ENCODE measurements around the gene CD9.

CD9 gene

DNA sequence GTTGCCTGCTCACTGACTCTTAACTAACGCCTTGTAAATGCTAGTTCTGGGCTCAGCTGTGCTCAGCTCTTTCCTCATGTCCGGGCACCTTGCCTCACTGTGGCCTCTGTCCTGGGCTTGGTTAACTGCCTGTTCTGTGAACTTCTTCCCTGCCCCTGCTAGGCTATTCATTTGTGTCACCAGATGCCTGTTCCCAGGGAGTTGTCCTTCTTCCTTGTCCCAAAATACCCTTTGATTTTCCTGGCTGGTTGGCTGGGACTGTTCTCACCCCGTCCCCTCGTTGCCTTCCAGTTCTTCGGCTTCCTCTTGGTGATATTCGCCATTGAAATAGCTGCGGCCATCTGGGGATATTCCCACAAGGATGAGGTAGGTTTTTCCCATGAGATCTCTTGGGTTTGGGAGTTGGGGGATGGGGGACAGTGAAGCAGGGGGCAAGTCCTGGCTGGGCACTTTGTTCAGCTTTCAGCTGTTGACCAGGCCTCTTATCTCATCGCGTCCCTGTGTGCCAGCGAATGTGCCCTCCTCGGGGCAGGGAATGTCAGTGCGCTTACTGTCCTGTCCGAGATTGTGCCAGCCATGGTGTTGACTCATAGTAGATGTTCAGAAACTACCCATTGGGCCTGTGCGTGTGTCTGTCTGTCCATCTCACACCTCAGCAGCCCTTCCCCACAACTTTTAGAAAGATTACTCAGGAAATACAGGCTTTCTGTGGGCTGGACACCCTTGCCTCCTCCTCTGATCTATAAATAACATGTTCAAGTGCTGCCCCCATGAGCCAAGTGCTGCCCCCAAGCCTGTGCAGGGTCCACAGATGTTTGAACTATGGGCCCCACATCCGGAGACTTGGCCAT lies 33.1 kb downstream of the CD9 start:
- H3K36me3 Mint-ChIP-seq = peaks cover 37% of the 10 kb centered on the region
- no peak overlapping the region for H3K4me3 Mint-ChIP-seq
- H3K27me3 Mint-ChIP-seq = peaks cover 9% of the 10 kb centered on the region
- ATAC-seq = no peak
- no peaks in the 10 kb centered on the region for H3K9me3 Mint-ChIP-seq
- peaks cover 13% of the 10 kb centered on the region for H3K4me1 Mint-ChIP-seq
- H3K27ac Mint-ChIP-seq = no peak overlapping the region

DNA sequence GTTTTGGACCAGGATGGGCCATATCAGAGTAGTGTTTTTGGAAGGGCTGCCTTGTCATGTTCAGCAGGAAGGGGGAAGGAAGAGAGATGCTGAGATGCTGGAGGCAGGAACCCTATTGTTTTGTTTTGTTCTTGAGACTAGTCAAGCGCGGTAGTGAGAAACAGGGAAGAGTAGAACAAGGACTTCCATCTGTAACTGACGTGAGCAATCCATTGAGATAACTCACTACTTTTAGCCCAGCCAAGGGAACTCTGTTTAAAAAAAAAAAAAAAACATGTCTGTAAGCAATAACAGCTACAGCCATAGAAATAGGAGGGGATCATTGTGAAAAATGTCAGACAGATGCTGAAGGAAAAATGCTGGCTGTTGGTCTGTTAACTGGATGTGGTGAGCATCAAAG lies 34.0 kb downstream of the CD9 start:
- peaks cover 9% of the 10 kb centered on the region for H3K27me3 Mint-ChIP-seq

DNA sequence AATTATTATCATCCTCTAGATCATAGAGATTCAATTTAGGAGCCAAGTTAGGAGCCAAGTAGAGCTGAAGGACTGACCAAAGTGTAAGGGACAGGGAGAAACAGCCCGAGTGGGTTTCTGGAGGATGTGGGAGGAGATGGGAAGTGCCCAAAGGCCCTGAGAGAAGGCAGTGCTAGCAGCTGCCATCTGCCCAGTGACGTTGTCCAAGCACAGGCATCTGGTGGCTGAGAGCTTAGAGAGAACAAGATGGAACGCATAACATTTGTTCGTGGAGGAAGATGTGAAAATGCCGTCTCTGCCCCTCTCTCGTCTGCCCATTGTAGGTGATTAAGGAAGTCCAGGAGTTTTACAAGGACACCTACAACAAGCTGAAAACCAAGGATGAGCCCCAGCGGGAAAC lies 34.7 kb downstream of the CD9 start:
- no peak for ATAC-seq
- no peaks in the 10 kb centered on the region for H3K9me3 Mint-ChIP-seq
- H3K4me1 Mint-ChIP-seq = peaks cover 13% of the 10 kb centered on the region
- H3K4me3 Mint-ChIP-seq = no peak overlapping the region
- H3K27ac Mint-ChIP-seq = no peak overlapping the region
- peaks cover 37% of the 10 kb centered on the region for H3K36me3 Mint-ChIP-seq
- H3K27me3 Mint-ChIP-seq = peaks cover 9% of the 10 kb centered on the region

More for the DNA sequence above, 34.0 kb downstream of the CD9 start:
- no peak overlapping the region for H3K27ac Mint-ChIP-seq
- H3K4me3 Mint-ChIP-seq = no peak overlapping the region
- no peak for ATAC-seq
- H3K4me1 Mint-ChIP-seq = peaks cover 13% of the 10 kb centered on the region
- peaks cover 37% of the 10 kb centered on the region for H3K36me3 Mint-ChIP-seq
- H3K9me3 Mint-ChIP-seq = no peaks in the 10 kb centered on the region

DNA sequence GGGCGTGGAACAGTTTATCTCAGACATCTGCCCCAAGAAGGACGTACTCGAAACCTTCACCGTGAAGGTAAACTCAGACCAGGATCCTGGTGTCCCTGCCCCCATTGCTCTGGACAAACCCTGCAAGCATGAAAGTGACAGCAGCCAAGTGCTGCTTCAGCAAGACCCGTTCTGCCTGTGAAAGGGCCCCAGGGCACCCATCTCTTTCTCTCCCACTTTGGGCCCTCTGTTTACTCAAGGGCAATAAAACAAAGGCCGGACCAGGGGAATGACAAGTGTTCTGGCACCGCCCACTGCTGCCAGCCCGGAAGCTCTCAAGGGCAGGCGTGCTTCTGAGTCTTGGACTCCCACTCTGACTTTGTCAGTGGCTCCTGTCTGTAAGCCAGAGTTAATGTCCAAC lies 35.3 kb downstream of the CD9 start:
- peaks cover 9% of the 10 kb centered on the region for H3K4me1 Mint-ChIP-seq
- ATAC-seq = no peak
- H3K36me3 Mint-ChIP-seq = peaks cover 35% of the 10 kb centered on the region
- H3K27me3 Mint-ChIP-seq = peaks cover 9% of the 10 kb centered on the region
- no peaks in the 10 kb centered on the region for H3K9me3 Mint-ChIP-seq
- no peak overlapping the region for H3K4me3 Mint-ChIP-seq
- no peak overlapping the region for H3K27ac Mint-ChIP-seq

DNA sequence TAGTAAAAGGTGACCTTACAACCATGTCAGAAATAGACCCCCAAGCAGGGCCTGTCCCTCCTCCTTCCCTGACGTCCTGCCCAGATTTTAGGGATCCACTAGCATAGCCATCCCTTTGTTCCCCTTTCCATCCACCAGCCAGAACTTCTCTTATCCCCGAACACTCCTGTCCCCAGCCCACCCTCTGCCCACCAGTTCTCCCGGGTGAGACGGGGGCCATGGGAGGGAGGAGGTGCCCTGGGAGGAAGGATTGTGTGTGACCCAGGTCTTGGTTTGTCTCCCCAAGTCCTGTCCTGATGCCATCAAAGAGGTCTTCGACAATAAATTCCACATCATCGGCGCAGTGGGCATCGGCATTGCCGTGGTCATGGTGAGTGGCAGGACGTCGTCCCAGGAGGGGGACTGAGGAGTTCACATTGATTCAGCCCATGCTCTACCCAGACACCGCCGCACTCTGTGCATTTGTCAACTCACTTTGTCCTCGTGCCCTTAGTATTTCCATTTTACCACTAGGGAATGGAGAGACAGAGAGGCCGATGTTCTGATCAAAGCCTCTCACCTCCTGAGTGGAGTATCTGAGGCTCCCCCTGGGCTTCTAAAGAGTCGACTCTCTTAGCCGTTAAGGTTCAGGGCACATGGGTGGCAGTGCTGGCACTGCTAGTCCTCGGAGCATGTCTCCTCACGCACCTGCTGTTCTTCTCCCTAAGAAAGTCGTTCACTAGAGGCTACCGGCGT lies 35.9 kb downstream of the CD9 start:
- Mint-ChIP-seq H3K4me3 (no peak overlapping the region), H3K27me3 (peaks cover 9% of the 10 kb centered on the region), H3K36me3 (peaks cover 31% of the 10 kb centered on the region), H3K27ac (no peak overlapping the region), H3K9me3 (no peaks in the 10 kb centered on the region), H3K4me1 (peaks cover 3% of the 10 kb centered on the region)
- ATAC-seq = no peak

DNA sequence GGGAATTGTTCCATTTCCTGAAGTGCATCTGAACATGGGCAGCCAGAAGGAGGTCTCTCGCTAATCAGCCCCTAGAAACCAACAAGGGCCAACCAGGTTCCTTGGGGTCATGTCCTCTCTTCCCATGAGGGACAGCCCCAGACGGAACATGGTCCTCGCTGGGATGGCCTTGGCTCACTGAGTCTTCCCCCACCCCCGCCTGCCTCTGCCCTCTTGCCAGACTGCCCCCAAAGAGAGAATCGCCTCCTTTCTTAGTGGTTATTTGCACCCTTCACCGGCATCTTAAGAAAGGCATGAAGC lies 36.4 kb downstream of the CD9 start:
- H3K4me3 Mint-ChIP-seq = no peak overlapping the region
- H3K9me3 Mint-ChIP-seq = no peaks in the 10 kb centered on the region
- ATAC-seq = no peak
- peaks cover 9% of the 10 kb centered on the region for H3K27me3 Mint-ChIP-seq
- H3K4me1 Mint-ChIP-seq = no peaks in the 10 kb centered on the region
- peaks cover 31% of the 10 kb centered on the region for H3K36me3 Mint-ChIP-seq
- no peak overlapping the region for H3K27ac Mint-ChIP-seq

DNA sequence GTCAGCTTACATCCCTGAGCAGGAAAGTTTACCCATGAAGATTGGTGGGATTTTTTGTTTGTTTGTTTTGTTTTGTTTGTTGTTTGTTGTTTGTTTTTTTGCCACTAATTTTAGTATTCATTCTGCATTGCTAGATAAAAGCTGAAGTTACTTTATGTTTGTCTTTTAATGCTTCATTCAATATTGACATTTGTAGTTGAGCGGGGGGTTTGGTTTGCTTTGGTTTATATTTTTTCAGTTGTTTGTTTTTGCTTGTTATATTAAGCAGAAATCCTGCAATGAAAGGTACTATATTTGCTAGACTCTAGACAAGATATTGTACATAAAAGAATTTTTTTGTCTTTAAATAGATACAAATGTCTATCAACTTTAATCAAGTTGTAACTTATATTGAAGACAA lies 37.6 kb downstream of the CD9 start:
- H3K27ac Mint-ChIP-seq = no peak overlapping the region
- peaks cover 31% of the 10 kb centered on the region for H3K36me3 Mint-ChIP-seq
- H3K9me3 Mint-ChIP-seq = no peaks in the 10 kb centered on the region
- no peaks in the 10 kb centered on the region for H3K4me1 Mint-ChIP-seq
- no peak overlapping the region for H3K4me3 Mint-ChIP-seq
- H3K27me3 Mint-ChIP-seq = peaks cover 9% of the 10 kb centered on the region
- no peak for ATAC-seq

DNA sequence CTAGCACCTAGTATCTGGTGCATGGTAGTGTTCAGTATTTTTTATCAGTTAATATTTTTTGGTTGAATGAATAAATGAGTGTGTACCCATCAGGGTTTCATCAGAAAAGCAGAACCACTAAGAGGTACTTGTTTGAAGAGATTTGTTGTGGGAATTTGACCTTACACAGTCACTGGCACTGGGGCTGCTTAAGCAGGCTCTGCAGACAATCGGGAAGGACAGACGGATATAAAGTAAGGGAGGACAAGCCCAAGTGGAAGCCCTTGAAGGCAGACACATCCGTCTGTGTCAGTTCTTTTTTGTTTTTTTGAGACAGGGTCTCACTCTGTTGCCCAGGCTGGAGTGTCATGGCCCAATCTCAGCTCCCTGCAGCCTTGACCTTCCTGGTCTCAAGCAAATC lies 38.7 kb downstream of the CD9 start:
- Mint-ChIP-seq H3K4me3 (no peak overlapping the region), H3K36me3 (peaks cover 29% of the 10 kb centered on the region), H3K4me1 (no peaks in the 10 kb centered on the region), H3K9me3 (no peaks in the 10 kb centered on the region), H3K27ac (no peak overlapping the region), H3K27me3 (peaks cover 9% of the 10 kb centered on the region)
- ATAC-seq = no peak

DNA sequence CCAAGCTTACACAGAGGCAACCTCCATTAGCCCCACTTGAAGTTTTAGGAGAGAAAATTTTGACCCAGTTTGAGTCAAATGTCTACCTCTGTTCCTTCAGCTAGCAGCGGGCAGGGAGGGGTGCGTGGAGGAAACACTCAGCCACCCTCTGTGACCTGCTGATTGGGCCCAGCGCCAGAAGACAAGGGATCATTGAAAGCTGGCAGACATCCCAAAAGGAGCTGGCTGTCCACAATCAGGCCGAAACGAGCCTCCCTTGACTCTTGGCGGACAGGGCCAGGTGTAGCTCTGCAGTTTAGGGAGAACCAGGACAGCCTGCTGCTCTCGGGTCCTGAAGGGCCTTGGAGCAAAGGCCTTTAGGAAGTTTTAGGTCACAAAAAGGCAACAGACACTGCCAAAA lies 41.3 kb downstream of the CD9 start:
- H3K4me1 Mint-ChIP-seq = no peaks in the 10 kb centered on the region
- H3K27me3 Mint-ChIP-seq = peaks cover 9% of the 10 kb centered on the region
- no peak for ATAC-seq
- H3K9me3 Mint-ChIP-seq = no peaks in the 10 kb centered on the region
- peaks cover 8% of the 10 kb centered on the region for H3K36me3 Mint-ChIP-seq
- no peak overlapping the region for H3K4me3 Mint-ChIP-seq
- H3K27ac Mint-ChIP-seq = no peak overlapping the region

DNA sequence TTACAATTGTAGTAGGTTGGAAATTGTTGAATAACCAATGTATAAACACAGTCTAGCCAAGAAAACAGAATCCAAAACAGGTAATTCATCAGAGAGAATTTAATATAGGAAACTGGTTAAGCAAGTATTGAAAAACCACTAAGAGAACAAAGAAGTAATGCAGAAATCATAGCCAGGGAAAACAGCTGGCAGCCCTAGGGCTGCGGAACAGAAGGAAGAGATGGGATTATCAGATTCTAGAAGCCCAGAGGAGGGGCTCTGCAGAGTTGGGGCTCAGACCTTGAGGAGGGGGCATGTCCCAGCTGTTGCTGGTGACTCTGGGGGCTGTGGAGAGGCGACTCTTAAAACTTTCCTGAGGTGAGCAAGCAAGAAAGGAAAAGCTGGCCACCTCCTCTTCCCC lies 49.4 kb downstream of the CD9 start:
- Mint-ChIP-seq H3K9me3 (no peaks in the 10 kb centered on the region), H3K27ac (no peak overlapping the region), H3K4me1 (no peaks in the 10 kb centered on the region), H3K27me3 (peaks cover 42% of the 10 kb centered on the region), H3K36me3 (no peaks in the 10 kb centered on the region), H3K4me3 (no peak overlapping the region)
- ATAC-seq = no peak

DNA sequence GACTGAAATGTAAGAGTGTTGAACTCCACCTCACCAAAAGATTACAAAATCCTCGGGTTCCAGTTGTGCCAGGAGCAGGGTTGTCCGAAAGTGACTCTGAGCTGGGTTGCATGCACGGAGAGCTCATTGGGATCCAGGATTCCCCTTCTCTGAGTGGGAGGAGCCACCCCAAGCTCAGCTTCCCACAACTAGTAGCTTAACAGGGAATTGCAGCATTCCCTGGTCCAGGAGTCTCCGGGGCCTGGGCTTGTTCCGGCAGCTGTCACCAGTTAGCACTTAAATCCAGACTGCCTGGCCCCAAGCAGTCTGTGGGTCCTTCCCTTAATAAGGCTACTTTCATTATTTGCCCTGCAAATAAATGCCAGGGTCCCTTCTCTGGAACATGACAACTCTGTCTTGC lies 50.1 kb downstream of the CD9 start:
- Mint-ChIP-seq H3K27ac (no peak overlapping the region), H3K36me3 (no peaks in the 10 kb centered on the region), H3K9me3 (no peaks in the 10 kb centered on the region), H3K27me3 (peaks cover 42% of the 10 kb centered on the region), H3K4me3 (no peak overlapping the region), H3K4me1 (no peaks in the 10 kb centered on the region)
- no peak for ATAC-seq

DNA sequence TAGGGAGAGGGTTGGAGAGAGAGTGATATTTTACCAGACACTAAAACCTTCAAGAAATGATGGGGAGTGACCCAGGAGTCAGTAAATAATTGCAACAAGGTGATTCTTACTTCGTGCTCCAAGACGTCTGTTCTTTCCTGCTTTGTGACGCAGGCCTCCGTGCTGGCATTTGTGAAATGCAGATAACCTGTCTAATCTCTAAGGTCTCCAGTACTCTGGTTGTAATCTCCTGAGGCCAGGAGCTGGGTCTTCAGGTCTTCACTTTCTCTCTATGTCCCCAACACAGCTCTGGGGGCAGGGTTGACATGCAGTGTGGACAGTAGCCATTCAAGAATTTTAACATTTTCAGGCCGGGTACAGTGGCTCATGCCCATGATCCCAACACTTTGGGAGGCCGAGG lies 53.1 kb downstream of the CD9 start:
- no peak for ATAC-seq
- Mint-ChIP-seq H3K27ac (no peak overlapping the region), H3K36me3 (no peaks in the 10 kb centered on the region), H3K27me3 (peaks cover 42% of the 10 kb centered on the region), H3K4me3 (no peak overlapping the region), H3K9me3 (peaks cover 2% of the 10 kb centered on the region), H3K4me1 (no peaks in the 10 kb centered on the region)

DNA sequence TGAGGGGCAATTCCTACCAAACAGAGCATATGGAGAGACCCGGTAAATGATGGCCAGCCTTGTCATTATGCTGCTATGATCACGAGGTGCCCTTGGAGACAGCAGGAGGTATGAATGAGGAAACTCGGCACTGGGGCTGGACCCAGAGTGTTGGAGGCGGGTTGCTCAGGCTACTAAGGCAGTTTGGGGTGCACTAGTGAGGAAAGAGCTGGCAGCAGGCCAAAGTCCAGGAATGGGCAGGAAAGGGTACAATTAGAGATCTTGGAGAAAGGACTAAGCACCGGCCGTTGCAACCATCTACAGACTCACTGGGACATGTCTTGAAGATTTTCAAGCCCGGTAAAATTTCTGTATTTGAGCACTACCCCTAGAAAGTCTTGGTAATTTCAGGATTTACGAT lies 54.3 kb downstream of the CD9 start:
- Mint-ChIP-seq H3K27ac (no peak overlapping the region), H3K4me3 (no peak overlapping the region), H3K9me3 (peaks cover 2% of the 10 kb centered on the region), H3K27me3 (peaks cover 35% of the 10 kb centered on the region), H3K4me1 (no peaks in the 10 kb centered on the region), H3K36me3 (no peaks in the 10 kb centered on the region)
- ATAC-seq = no peak

DNA sequence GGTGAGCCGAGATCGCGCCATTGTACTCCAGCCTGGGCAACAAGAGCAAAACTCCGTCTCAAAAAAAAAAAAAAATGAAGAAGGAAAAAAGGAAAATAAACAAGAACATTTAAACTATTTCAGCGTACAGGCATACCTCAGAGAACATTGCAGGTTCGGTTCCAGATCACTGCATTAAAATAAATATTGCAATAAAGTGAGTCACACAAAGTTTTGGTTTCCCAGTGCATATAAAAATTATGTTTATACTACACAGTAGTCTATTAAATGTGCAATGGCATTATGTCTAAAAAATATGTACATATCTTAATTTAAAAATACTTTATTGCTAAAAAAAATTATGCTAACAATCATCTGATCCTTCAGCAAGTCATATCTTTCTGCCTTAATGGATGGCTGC lies 56.8 kb downstream of the CD9 start:
- H3K4me1 Mint-ChIP-seq = no peaks in the 10 kb centered on the region
- ATAC-seq = no peak
- no peak overlapping the region for H3K4me3 Mint-ChIP-seq
- no peak overlapping the region for H3K27ac Mint-ChIP-seq
- peaks cover 2% of the 10 kb centered on the region for H3K9me3 Mint-ChIP-seq
- peaks cover 12% of the 10 kb centered on the region for H3K27me3 Mint-ChIP-seq
- H3K36me3 Mint-ChIP-seq = no peaks in the 10 kb centered on the region

DNA sequence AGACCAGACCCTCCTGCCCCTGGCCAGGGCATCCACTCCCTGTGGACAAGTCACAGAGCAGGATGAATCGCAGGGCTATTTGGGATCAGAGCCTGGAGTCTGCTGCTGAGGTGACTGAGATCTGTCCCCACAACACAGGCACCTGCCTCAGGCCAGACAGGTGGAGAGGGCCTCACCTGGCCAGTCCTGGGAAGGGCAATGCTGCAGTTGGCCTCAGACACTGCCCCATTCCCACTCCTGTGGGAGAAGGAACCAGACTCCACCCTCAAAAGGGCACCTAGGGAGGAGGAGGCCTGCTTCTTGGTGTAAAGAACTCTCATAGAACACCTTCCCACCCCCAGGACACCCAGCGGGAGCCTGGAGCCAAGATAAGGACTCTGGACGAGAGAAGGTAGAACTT lies 62.0 kb downstream of the CD9 start:
- peaks cover 24% of the 10 kb centered on the region for H3K4me1 Mint-ChIP-seq
- no peaks in the 10 kb centered on the region for H3K27me3 Mint-ChIP-seq
- H3K9me3 Mint-ChIP-seq = peaks cover 2% of the 10 kb centered on the region
- H3K36me3 Mint-ChIP-seq = no peaks in the 10 kb centered on the region
- H3K4me3 Mint-ChIP-seq = no peak overlapping the region
- no peak for ATAC-seq
- H3K27ac Mint-ChIP-seq = no peak overlapping the region

DNA sequence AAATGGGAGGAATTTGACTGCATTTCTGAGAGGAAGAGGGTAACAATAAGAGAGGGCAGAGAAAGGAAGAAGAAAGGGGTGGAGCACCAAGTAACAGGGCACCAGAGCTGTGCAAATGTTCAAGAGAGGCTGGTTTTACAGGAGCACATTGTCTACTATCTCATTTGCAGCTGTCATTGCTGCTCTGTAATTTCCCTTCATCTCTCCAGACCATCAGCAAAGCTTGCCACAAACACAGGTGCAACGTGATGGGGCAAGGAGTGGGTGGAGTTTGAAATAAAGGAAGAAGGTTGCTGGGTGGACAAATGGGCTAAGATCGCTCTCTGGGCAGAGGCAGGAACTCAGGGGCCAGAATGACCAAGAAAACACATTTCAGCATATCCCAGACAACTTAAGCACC lies 62.4 kb downstream of the CD9 start:
- Mint-ChIP-seq H3K4me1 (peaks cover 28% of the 10 kb centered on the region), H3K36me3 (no peaks in the 10 kb centered on the region), H3K4me3 (no peak overlapping the region), H3K27ac (no peak overlapping the region), H3K9me3 (peaks cover 2% of the 10 kb centered on the region), H3K27me3 (no peaks in the 10 kb centered on the region)
- ATAC-seq = peak; percentile 44

Measured in stimulated activated memory B cell treated with anti-CD40 and anti-IgM and Interleukin-4, amounts not matched to agents 10 μg/mL and 1 μg/mL and 100 μg/mL, for 72 hours (primary cell).